ENCODE data around the gene THEMIS2.
"Not testable (repeated sequence)": the region's sequence is repeated elsewhere in the genome, so short reads cannot be mapped to it uniquely, and the experiment has no call there.

Gene THEMIS2

DNA sequence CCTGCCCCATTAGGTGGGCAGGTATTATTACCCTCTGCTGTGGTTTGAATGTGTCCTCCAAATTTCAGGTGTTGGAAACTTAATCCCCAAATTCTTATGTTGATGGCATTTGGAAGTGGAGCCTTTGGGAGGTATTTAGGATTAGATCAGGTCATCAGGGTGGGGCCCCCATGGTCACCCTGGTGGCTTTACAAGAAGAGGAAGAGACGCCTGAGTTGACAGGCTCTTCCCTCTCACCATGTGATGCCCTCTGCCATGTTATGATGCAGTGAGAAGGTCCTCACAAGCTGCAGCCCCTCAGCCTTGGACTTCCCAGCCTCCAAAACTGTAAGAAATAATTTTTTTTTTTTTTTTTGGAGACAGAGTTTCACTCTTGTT, 8.8 kb upstream of the THEMIS2 start:
- no peak for DNase-seq

DNA sequence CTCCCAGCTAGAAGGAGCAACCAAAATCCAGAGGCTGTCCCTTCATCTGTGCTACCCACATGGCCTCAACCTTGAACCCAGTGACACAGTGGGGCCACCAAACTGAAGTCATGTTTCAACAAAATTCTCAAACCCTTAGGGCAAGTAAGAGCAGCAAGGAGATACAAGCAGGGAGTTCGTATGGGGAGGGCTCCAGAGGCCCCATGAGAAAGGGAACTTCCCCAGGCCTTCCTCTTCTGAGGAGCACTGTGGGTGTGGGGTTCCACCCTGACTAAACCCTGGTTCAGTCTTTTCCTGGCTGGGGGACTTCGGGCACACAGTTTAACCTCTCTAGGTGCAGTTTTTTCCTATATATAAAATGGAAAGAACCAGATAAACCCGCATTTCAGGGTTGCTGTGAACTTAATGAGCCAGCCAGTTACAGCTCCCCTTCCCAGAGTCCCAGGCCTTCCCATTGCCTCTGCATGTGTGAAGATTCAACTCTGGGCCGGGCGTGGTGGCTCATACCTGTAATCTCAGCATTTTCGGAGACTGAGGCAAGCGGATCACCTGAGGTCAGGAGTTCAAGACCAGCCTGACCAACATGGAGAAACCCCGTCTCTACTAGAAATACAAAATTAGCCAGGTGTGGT, 8.0 kb upstream of the THEMIS2 start:
- peak; percentile 43 for DNase-seq

DNA sequence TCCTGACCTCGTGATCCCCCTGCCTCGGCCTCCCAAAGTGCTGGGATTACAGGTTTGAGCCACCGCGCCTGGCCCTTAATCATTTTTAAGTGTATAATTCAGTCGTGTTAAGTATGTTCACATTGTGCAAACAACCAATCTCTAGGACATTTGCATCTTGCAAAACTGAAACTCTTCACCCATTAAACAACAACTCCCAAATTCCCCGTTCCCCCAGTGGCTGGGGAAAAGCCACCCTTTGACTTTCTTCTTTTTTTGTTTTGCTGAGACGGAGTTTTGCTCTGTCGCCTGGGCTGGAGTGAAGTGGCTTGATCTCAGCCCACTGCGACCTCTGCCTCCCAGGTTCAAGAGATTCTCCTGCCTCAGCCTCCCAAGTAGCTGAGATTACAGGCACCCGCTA, 6.5 kb upstream of the THEMIS2 start:
- DNase-seq, result no peak

DNA sequence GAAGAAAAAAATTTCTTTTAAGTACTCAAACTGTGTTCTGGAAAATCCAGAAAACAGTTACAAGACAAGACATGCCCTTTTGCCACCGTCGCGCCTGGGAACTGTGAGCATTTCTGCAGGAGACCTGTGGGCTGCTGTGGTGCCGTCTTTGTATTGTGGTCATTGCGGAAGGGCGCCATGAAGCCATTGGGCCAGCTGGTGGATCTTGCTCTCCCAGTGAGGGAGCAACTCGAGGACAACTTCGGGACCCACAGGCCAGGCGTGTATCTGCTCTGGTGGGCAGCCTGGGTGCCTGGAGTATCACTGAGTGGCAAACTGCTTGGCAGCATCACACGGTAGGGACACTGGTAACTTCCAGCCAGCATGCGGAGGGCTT, 3.8 kb upstream of the THEMIS2 start:
- peak; percentile 21 for DNase-seq

DNA sequence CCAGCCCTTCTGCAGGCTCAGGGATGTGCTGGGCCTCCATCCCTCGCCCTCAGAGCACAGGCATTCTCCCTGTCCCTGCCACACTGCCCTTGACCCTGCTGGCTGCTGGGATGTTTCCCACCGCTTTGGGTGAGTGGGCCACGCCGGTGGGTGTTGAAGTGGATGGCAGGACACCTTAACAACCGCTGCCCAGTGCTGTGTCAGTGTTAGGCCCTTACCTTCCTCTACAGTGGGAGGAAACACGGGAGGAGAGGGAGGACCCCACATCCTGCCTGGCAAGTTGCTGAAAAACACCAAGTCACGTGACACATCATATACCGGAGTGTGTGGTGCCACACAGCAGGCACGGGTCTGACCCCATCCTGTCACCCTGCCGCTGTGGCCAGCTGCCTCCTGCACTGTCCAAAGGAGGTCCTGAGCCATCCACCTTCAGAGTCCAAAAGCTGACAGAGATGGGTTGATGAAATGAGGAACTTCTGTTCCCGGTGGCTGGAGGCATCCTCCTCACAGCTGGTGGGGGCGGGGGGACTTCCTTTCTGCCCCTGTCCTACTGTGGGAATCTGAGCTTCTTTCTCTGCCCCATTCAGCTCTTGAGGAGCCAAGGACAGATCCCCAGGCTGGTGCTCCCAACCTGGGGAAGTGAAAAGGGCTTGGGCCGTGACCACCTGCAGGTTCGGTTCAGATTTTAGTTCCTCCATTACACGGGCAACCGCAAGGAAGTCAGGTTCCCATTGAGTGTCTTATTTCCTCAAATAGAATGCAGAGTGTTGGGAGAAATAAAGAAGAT, 3.2 kb upstream of the THEMIS2 start:
- peak; percentile 79 for DNase-seq

DNA sequence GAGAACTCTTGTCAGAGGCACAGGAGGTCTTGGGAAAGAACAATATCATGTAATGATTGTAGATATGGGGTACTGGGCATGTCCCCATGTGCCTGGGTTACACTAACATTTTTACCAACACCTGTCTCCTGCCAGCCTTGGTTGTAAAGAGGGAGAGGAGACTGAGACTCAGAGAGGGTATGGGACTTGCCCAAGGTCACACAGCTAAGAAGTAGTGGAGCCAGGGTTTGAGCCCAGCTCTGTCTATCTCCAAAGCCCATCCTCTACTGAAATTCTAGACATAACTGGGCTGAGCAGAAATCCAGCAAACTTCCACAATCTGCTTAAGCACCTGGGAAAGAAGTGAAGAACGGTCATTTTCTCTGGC, 2.6 kb upstream of the THEMIS2 start:
- no peak for DNase-seq

DNA sequence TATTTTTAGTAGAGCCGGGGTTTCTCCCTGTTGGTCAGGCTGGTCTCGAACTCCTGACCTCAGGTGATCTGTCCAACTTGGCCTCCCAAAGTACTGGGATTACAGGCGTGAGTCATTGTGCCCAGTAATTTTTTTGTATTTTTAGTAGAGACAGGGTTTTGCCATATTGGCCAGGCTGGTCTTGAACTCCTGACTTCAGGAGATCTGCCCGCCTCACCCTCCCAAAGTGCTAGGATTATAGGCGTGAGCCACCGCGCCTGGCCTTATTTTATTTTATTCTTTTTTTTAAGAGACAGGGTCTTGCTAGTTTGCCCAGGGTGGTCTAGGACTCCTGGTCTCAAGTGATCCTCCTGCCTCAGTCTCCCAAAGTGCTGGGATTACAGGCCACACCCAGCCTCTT, 1.3 kb upstream of the THEMIS2 start:
- not testable (repeated sequence) for DNase-seq

DNA sequence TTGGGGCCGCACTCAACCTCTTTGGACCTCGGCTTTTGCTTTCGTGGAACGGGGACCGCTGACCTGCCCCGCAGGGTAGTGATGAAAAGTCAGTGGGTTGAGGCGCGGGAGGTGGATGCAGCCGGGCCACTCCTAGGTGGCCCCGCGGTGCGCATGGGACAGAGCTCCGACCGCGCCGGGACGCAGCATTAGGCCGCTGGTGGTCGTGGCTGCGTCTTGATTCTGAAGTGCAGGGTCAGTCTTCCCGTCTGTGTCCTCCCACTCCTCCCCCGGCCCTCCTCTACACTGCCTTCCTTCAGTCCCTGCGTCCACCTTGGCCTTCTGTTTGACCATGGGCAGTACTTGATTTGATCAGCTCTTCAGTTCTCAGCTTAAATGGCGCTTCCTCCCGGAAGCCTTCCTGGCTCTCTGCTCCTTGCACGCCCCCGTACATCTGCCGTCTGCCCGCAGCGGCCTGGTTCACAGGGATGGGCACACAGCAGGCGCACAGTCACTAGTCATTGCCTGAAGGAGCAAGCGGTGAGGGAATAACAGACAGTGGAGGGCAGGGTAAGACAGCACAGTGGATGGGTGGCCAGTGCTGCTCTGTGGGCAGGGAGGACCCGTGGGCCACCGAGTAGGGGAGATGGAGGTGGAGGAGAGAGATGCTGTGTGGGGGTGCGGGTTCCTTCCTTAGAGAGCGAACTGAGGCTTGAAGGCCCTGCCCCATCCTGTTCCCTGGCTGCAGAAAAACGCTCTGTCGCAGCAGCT, 633 bp downstream of the THEMIS2 start:
- DNase-seq, result peak; percentile 61

DNA sequence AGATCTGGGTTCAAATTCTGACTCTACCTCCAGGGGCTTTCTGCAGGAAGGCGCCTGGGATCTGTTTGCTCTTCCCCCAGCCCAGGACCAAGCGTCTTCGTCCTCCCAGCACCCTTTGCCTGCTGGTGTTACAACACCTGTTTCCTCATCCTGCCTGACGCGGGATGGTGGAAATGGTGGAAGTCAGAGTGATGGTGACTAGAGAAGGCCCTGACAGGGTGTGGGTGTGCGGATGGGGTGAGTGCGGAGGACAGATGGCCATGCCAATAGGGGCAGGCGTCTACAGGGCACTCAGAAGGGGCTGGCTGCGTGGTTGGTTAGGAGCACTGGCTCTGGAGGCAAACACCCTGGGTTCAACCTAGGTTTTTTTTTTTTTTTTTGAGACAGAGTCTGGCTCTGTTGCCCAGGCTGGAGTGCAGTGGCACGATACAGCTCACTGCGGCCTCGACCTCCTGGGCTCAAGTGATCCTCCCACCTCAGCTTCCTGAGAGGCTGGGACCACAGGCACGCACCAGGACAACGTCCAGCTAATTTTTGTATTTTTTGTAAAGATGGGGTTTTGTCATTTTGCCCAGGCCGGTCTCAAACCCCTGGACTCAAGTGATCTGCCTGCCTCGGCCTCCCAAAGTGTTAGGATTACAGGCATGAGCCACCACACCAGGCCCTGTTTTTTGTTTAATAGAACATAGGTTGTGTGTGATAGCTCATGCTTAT, 1.5 kb downstream of the THEMIS2 start:
- peak; percentile 33 for DNase-seq

DNA sequence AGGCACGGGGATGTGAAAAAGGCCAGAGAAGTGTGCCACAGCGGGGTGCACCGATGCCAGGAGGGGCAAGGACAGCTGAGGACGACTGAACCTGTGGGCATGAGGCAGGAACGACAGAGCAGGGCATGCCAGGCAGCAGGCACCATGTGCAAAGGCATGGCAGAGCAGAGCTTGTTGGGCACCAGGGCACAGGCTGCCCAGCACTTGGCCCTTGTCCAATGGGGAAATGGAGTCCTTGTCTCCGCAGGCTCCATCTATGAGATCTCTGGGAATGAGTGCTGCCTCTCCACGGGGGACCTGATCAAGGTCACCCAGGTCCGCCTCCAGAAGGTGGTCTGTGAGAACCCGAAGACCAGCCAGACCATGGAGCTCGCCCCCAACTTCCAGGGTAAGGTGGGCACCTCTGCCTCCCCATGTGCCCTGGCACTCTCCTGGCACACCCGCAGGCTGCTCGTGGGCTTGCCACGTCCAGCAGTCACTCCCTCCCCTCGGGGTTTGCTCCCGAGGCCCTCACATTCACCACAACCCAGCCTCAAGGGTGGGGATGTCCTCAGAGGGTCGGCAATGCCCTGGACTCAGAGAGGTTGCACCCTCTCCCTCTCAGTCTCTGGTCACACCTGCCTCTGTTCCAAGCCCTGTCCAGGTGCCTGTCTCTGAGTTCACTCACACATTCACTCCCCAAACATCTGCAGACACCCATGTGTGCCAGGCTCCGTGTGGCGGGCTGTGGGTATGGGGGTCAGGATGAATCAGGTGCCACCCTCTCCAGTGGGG, 4.2 kb downstream of the THEMIS2 start:
- DNase-seq, result no peak

DNA sequence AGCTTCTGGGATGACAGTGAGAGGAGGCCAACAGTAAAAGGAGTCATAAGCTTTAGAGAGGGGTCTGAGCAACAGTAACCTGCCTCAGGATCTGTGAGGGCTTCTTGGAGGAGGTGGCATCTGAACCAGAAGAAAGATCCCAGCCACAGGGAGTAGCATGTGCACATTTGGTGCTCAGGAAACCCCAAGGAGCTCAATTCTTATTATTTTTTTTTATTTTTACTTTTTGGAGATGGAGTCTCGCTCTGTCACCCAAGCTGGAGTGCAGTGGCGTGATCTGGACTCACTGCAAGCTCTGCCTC, 4.7 kb downstream of the THEMIS2 start:
- DNase-seq, result no peak

DNA sequence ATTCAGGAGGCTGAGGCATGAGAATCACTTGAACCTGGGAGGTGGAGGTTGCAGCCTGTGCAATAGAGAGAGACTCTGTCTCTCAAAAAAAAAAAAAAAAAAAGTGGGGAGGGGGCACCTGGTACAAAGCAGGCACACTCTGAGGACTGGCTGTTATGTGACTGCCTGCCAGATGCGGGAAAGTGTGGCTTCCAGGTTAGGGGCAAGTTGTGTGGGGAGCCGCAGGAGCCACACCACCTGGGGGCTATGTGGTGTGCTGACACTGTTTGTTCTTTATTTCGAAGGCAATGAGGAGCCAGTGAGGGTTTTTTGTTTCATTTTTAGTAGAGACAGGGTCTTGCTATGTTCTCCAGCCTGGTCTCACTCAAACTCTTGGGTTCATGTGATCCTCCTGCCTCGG, 5.7 kb downstream of the THEMIS2 start:
- no peak for DNase-seq

DNA sequence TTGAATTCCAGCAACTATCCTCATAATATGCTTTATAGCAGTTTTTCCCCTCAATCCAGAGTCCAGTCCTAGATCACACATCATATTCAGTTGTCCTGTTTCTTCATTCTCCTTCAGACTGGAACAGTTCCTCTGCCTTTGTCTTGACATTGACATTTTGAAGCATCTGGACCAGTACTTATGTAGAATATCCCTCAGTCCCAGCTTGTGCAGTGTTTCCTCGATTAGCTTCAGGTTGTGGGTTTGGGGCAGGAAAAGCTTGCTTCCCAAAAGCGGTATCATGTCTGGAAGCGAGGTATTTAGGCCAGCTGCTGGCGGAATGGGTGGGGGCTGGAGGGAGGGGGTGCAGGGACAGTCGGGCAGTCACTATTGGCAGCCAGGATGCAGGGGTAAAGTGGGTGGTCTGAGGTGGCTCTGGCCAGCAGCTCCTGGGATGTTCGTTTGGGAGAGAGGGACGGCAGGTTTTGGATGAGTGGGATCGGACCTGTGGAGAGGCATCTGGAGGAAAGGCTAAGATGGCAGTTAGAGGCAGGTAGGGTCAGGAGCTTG, 6.5 kb downstream of the THEMIS2 start:
- no peak for DNase-seq

DNA sequence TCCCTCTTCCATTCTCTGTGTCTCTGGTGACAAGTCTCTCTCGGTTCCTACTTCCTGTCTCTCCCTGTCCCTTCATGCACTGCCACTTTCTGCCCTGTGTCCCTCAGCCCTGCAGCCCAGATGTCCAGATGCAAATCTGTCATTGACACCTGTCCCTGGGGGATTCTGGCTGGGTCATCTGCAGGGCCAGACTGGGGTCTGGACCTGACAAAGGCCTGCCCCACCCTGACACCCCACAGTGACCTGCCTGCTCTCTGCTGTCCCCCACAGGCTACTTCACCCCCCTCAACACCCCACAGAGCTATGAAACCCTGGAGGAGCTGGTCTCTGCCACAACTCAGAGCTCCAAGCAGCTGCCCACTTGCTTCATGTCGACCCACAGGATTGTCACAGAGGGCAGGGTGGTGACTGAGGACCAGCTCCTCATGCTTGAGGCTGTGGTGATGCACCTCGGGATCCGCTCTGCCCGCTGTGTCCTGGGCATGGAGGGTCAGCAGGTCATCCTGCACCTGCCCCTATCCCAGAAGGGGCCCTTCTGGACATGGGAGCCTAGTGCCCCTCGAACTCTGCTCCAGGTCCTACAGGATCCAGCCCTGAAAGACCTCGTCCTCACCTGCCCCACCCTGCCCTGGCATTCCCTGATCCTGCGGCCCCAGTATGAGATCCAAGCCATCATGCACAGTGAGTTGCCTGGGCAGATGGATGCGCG, 7.2 kb downstream of the THEMIS2 start:
- DNase-seq, result no peak

DNA sequence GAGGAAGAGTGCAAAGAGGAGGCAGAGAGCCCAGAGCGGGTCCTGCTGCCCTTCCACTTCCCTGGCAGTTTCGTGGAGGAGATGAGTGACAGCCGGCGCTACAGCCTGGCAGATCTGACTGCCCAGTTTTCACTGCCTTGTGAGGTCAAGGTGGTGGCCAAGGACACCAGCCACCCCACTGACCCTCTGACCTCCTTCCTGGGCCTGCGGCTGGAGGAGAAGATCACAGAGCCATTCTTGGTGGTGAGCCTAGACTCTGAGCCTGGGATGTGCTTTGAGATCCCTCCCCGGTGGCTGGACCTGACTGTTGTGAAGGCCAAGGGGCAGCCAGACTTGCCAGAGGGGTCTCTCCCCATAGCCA, 10.2 kb downstream of the THEMIS2 start:
- no peak for DNase-seq

DNA sequence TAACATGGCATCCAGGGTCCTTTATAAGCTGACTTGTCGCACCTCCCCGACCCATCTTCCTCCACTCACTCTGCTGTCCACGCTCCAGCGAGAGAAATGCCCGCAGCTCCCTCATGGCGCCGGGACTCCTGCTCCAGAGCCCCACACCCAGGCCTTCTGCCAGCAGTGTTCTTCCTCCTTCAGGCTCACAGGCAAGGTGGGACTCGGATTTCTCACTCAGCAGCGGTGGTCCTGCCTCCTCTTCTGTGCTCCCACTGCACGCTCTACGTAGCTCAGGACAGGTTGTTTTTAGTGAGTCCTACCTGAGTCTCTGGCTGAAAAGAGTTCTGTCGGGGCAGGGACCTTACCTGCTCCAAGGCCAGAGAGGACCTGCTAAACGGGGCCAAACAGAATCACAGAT, 11.2 kb downstream of the THEMIS2 start:
- no peak for DNase-seq

DNA sequence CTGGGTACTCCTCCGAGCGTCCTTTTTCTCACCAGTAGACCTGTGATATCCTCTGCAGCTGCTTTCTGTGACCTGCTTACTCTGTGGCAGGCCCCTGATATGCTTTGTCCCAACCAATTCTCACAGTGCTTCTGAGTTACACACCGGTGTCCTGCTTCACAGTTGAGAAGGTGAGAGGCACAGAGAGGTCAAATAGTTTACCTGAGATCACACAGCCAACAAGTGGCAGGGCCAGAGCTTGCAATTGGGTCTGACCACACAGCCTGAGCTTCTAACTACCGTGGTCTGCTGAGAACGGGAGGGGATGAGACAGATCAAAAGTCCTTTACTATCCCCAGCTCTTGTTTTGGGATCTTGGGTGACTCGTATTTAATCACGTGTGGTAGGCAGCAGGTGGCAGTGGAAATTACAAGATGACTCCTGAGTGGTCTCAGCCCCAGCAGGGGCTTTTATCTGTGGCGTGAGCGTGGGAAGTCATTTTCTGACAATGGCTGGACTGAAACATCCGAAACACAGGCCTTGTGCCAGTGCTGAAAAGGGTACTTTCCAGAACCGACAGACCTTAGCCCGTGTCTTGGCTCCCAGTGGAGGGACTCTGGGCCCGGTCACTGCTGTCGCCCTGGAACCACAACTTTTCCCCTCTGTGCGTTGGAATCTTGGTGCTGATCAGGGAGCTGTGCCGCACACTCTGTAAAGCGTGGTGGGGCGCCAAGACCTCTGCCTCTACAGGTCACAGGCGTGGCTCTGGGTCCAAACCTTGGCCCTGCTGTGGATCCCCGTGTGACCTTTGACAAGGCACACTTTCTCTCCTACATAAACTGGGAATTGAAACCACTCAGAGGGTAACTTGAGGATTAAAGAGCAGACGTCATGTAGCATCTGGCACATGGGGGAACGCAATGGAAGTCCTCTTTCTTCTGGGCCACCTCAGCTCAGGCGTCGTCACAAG, 11.9 kb downstream of the THEMIS2 start:
- DNase-seq, result no peak

DNA sequence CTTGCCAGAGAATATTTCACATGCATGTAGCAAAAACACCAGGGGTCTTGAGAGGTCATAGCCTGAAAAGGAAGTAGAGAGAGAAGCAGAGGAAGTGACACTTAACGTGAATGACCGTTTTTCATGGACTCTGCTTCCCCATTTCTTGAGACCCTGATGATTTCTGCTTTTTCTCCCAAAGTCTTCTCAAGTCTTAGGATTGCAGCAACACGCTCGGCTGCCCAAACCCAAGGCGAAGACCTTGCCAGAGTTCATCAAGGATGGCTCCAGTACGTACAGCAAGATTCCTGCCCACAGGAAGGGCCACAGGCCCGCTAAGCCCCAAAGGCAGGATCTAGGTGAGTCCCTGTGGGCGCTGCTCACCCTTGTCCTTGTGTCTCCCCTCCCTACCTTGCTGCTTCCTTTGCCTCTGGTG, 12.8 kb downstream of the THEMIS2 start:
- DNase-seq, result no peak

DNA sequence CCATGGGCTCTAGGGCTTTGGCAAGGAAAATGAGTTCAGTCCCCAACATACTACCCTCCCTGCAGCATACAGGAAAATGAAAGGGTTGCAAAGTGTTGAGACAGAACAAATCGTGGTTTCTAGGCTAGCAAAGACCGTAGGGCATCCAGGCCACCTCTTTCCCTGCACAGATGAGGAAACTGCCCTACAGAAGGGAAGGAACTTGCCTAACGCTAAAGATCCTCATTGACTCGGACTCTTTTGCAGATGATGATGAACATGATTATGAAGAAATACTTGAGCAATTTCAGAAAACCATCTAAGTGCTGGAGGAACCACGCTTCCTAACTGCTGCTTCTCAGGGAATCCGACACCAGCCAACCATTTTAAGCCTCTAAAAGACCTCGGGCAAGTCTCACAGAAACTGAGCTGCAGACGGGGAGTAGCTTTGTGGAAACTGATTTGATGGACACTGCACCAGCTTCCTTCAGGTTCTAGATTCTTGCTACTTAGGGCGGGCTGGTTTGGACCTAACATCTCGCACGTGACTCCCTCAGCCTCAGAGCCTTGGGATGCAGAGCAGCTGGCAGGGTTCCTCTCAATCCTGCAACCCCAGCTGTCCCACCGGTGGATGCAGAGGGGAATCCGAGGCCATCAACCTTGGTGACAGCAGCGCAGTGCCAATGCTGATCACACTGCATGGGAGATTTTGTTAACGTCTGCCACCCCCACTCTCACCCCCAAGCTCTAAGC, 13.4 kb downstream of the THEMIS2 start:
- no peak for DNase-seq

DNA sequence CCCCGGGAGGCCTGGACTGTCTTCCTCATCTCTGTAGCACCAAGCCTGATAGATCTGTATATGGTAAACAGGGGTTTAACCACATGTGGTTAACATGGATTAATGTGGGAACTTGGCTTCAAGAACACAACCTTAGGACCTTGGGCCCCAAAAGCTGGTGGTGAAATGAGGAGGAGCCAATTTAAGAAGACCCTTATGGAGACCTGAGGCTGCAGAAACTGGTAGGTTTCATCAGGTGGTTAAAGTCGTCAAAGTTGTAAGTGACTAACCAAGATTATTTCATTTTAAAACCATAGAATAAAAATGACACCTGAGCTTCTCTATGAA, 14.0 kb downstream of the THEMIS2 start:
- no peak for DNase-seq
